HepG2 (cell line): Measurements from ENCODE around the gene OR9A2. TPM values are rescaled to one million over a fixed set of nuclear protein-coding genes. Genes with fewer than 3 reads are reported as not detected.
A peak's percentile ranks its signal among the peaks of the same experiment; 100 is the strongest.

Source experiments
- ATAC-seq: fragments of 200-7000 bp; cut with Tn5 transposase; 3 replicates; pipeline ENCODE4 v1.9.1; 2020; ENCODE audit warnings: mild to moderate bottlenecking, moderate library complexity
- BruUV-seq: library from RNA; stranded (reverse); fragments of 400-500 nt; replicated peaks from 2 replicates; lab custom pipeline; 2021; lab: Mats Ljungman, UMichigan
- CTCF ChIA-PET: fragments of 300-600 bp; formaldehyde crosslinking; extraction: SDS; loops from one replicate; lab custom pipeline; 2021; ENCODE audit warnings: low total read pairs, inconsistent platforms, low intra/inter-chr PET ratio; lab: Yijun Ruan, JAX
- POLR2A ChIA-PET: fragments of 350-600 bp; sonication (Branson Sonifier 250); formaldehyde crosslinking; loops from one replicate; lab custom pipeline; 2020; ENCODE audit warnings: antibody characterized with exemption, inconsistent platforms; lab: Yijun Ruan, JAX
- DNase-seq: peaks from one replicate; pipeline ENCODE4 v3.0.0-alpha.2; 2015; ENCODE audit warnings: low spot score
- FAIRE-seq: peaks from 3 replicates; lab custom pipeline; 2011; peaks lifted over from hg19 to GRCh38; lab: Jason Lieb, UNC
- H2AFZ ChIP-seq: one replicate; pipeline ENCODE4 v1.6.1; 2011; ENCODE audit warnings: low read length, inconsistent platforms
- H3K27ac ChIP-seq: fragments of 300-600 bp; 3 replicates; pipeline ENCODE4 v1.8.0; 2011; ENCODE audit warnings: mixed run types, mild to moderate bottlenecking, mixed read lengths, low read length, inconsistent platforms; ENCODE audit not compliant: insufficient read depth; ENCODE audit errors: extremely low read length
- H3K27me3 ChIP-seq, 2 experiments: fragments of 200-600 bp in 1 of 2; 2 replicates in 1 of 2; 3 replicates in 1 of 2; pipeline versions ENCODE4 v1.6.0 to v1.8.0; 2011; ENCODE audit warnings: low read length in 2 of 2, mild to moderate bottlenecking in 2 of 2, moderate library complexity in 2 of 2, inconsistent platforms in 1 of 2; ENCODE audit not compliant: insufficient read depth in 2 of 2, control insufficient read depth in 1 of 2
- H3K36me3 ChIP-seq, 2 experiments: fragments of 200-600 bp in 1 of 2; replicated peaks in 1 of 2; 2 replicates in 1 of 2; 3 replicates in 1 of 2; pipeline versions ENCODE4 v1.5.1 to v1.8.0; 2011; ENCODE audit warnings: low read length in 2 of 2, inconsistent platforms in 1 of 2; ENCODE audit not compliant: insufficient read depth in 2 of 2, control insufficient read depth in 1 of 2
- H3K4me1 ChIP-seq: 2 replicates; pipeline ENCODE4 v1.5.1; 2012; ENCODE audit warnings: low read length, inconsistent platforms; ENCODE audit not compliant: insufficient read depth
- H3K4me2 ChIP-seq: 2 replicates; pipeline ENCODE4 v1.6.0; 2011; ENCODE audit warnings: low read depth, low read length, inconsistent platforms
- H3K4me3 ChIP-seq, 3 experiments: fragments of 200-600 bp in 1 of 3; sonication (generic), shearing (Covaris generic) in 1 of 3; replicated peaks in 1 of 3; 2 replicates each; pipeline ENCODE4 v1.5.1; 2011 to 2016; ENCODE audit warnings: low read length in 3 of 3, inconsistent platforms in 2 of 3, low read depth in 2 of 3, mild to moderate bottlenecking in 2 of 3, control low read depth in 1 of 3, mixed read lengths in 1 of 3; ENCODE audit not compliant: insufficient read depth in 1 of 3
- H3K79me2 ChIP-seq: one replicate; pipeline ENCODE4 v1.6.1; 2011; ENCODE audit warnings: low read length, inconsistent platforms; ENCODE audit not compliant: insufficient read depth
- H3K9ac ChIP-seq: 2 replicates; pipeline ENCODE4 v1.6.0; 2011; ENCODE audit warnings: mild to moderate bottlenecking, low read depth, low read length, inconsistent platforms; ENCODE audit not compliant: insufficient read depth
- H3K9me3 ChIP-seq: 2 replicates; pipeline ENCODE4 v1.5.1; 2012; ENCODE audit warnings: mild to moderate bottlenecking, low read length
- H4K20me1 ChIP-seq: 2 replicates; pipeline ENCODE4 v1.6.0; 2011; ENCODE audit warnings: inconsistent platforms, mild to moderate bottlenecking, low read length, moderate library complexity; ENCODE audit not compliant: insufficient read depth
- BHLHE40 ChIP-seq: IDR thresholded peaks from 2 replicates; pipeline ENCODE4 v1.6.1; 2011; ENCODE audit warnings: low read length, improper control_type of control experiment
- BRD4 ChIP-seq: sonication (generic); formaldehyde crosslinking; IDR thresholded peaks from 2 replicates; pipeline ENCODE4 v1.4.0; 2020; ENCODE audit warnings: missing genetic modification reagents
- CCAR2 ChIP-seq: fragments of 200-400 bp; formaldehyde crosslinking; optimal IDR thresholded peaks from 2 replicates; pipeline ENCODE3; 2018; ENCODE audit warnings: low read depth, mild to moderate bottlenecking, low read length, moderate library complexity
- FOXA1 ChIP-seq, 2 experiments: fragments of 450-650 bp in 1 of 2; sonication (generic) in 1 of 2; formaldehyde crosslinking in 1 of 2; IDR thresholded peaks; 2 replicates each; pipeline versions ENCODE4 v1.4.0 to v1.6.1; 2016 to 2020; ENCODE audit warnings: missing genetic modification reagents in 1 of 2
- GATA4 ChIP-seq: sonication (generic); IDR thresholded peaks from 2 replicates; pipeline ENCODE4 v1.6.1; 2016; ENCODE audit warnings: antibody characterized with exemption, low read depth, borderline replicate concordance
- HMG20A ChIP-seq: IDR thresholded peaks from 2 replicates; pipeline ENCODE4 v1.6.1; 2016; ENCODE audit warnings: borderline replicate concordance
- HNRNPL ChIP-seq: fragments of 200-400 bp; formaldehyde crosslinking; IDR thresholded peaks from 2 replicates; pipeline ENCODE4 v1.6.1; 2017; ENCODE audit warnings: mild to moderate bottlenecking, low read depth, low read length
- HOXA3 ChIP-seq: sonication (generic); formaldehyde crosslinking; IDR thresholded peaks from 2 replicates; pipeline ENCODE4 v1.5.0; 2020; ENCODE audit warnings: missing genetic modification reagents
- JARID2 ChIP-seq: sonication (generic); formaldehyde crosslinking; IDR thresholded peaks from 2 replicates; pipeline ENCODE4 v1.8.1; 2023; ENCODE audit warnings: missing genetic modification reagents, inconsistent platforms; ENCODE audit not compliant: insufficient replicate concordance
- MAFF ChIP-seq: IDR thresholded peaks from 2 replicates; pipeline ENCODE4 v1.6.1; 2011; ENCODE audit warnings: low read depth, low read length, improper control_type of control experiment
- MAFK ChIP-seq, 2 experiments: IDR thresholded peaks in 1 of 2; conservative IDR thresholded peaks in 1 of 2; 2 replicates each; pipeline ENCODE4 v1.6.1; 2011; ENCODE audit warnings: improper control_type of control experiment in 2 of 2, low read length in 2 of 2
- PAF1 ChIP-seq: IDR thresholded peaks from 2 replicates; pipeline ENCODE4 v1.6.1; 2016; ENCODE audit warnings: missing genetic modification reagents, missing compliant biosample characterization
- SOX5 ChIP-seq: IDR thresholded peaks from 2 replicates; pipeline ENCODE4 v1.6.1; 2016; ENCODE audit warnings: borderline replicate concordance
- YEATS4 ChIP-seq: sonication (generic); formaldehyde crosslinking; IDR thresholded peaks from 2 replicates; pipeline ENCODE4 v1.4.0; 2020; ENCODE audit warnings: missing genetic modification reagents, borderline replicate concordance
- ZBTB3 ChIP-seq: sonication (generic); formaldehyde crosslinking; IDR thresholded peaks from 2 replicates; pipeline ENCODE4 v1.4.0; 2020; ENCODE audit warnings: low read depth, mild to moderate bottlenecking, moderate library complexity, missing genetic modification reagents, borderline replicate concordance
- ZNF256 ChIP-seq: sonication (generic); formaldehyde crosslinking; conservative IDR thresholded peaks from 2 replicates; pipeline ENCODE4 v1.4.0; 2020; ENCODE audit warnings: missing genetic modification reagents
- ZSCAN22 ChIP-seq: sonication (generic); formaldehyde crosslinking; IDR thresholded peaks from 2 replicates; pipeline ENCODE4 v1.4.0; 2020; ENCODE audit warnings: mild to moderate bottlenecking, missing genetic modification reagents
- WGBS: methylation state at CpG from one replicate; pipeline ENCODE4 v1.1.6; 2017; ENCODE audit warnings: low lambda C conversion rate; 5-methylcytosine and 5-hydroxymethylcytosine counted together
- in situ Hi-C: cut with HindIII; loops from 2 replicates; pipeline ENCODE4 v1.10.0; 2017; ENCODE audit warnings: low pct_unique_long_range_greater_than_20kb; ENCODE audit not compliant: extremely low pct_ligation_motif_present
- intact Hi-C: fragments of 100-400 bp; cut with micrococcal nuclease; formaldehyde crosslinking; loops from one replicate; pipeline ENCODE4 v1.10.0; 2022; ENCODE audit not compliant: unreplicated experiment
- polyA plus RNA-seq, 8 experiments: library from polyadenylated mRNA; depleted of rRNA in 3 of 8; stranded (reverse) in 7 of 8; unstranded in 1 of 8; fragments of >200 nt; fragmentation: Illumina TruSeq in 4 of 8; extraction: Trizol in 4 of 8; gene quantifications; 2 replicates each; pipeline versions ENCODE4 v1.2.1 to v1.2.3, GENCODE V29; 2011 to 2016; ENCODE audit warnings: low read depth in 4 of 8, missing spikeins in 1 of 8, mixed read lengths in 1 of 8; ENCODE audit not compliant: insufficient read depth in 1 of 8
- total RNA-seq, 5 experiments: library from RNA; depleted of rRNA; stranded (reverse); fragments of >200 nt; fragmentation: Illumina TruSeq; extraction: Trizol; gene quantifications; 2 replicates each; pipeline ENCODE4 v1.2.3, GENCODE V29; 2016; ENCODE audit warnings: low read depth in 1 of 5
- TF ChIP-seq, protein P1 (sequence below): IDR thresholded peaks from 2 replicates; pipeline ENCODE4 v1.6.1; 2012; ENCODE audit warnings: low read length, improper control_type of control experiment

OR9A2 gene
- total and polyA plus RNA-seq, 2 of the 13 experiments (the other 11 are each of a cell fraction or from before 2014, with no cell fraction given): not detected

DNA sequence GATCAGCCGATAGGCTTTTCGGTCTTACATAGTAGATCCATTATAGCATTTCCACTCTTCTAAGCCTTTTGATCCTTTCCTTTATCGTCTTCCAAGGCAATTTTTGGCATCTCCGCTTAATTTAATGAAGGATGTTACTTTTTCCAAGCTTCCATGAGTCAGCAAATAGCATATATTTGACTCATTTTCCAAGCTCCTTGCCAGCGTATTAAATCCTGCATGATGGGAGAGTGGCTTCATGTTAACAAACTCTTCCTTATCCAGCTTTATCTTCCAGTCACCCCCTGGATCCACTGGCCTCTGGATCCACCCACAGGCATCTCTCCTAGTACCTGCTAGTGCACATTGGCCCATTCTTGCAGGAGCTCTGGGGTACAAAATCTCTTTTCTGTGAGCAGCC, 13.0 kb downstream of the OR9A2 start:
- H4K20me1 ChIP-seq: no peaks in the 10 kb centered on the region
- 67% methylated on average over 5 of the region's 5 CpGs for WGBS
- H3K36me3 ChIP-seq: no peaks in the 10 kb centered on the region
- TF ChIP-seq MAFK (conservative IDR thresholded peaks at IDR 0.05 in 1 of 2, IDR thresholded peaks at IDR 0.05 in 1 of 2; ENCODE audit: low read length in 2 of 2) (peak; percentile 50 to 78; a peak in 3 of 4 replicates), MAFF (0 out of 2 replicates have a peak, but pooled peaks have one; percentile 15), ZNF256 (CRISPR knock-in tag) (no peak)
- TF ChIP-seq, all 625 proteins: peak for 2
- no TSS peak for BruUV-seq
- no peak for ATAC-seq
- Histone ChIP-seq H3K4me2 (no peak overlapping the region), H3K4me1 (no peaks in the 10 kb centered on the region), H3K4me3 (no peak overlapping the region), H3K9ac (no peak overlapping the region), H3K9me3 (no peaks in the 10 kb centered on the region), H3K27me3 (no peaks in the 10 kb centered on the region; a peak in 1 of 5 replicates), H3K27ac (no peak overlapping the region), H2AFZ (no peak overlapping the region), H3K79me2 (no peaks in the 10 kb centered on the region)
- CTCF ChIA-PET: no interaction called here
- DNase-seq: no peak
- in situ Hi-C loops (no loop called here), intact Hi-C loops (no loop called here)
- POLR2A ChIA-PET: no interaction called here
- no peak for FAIRE-seq

DNA sequence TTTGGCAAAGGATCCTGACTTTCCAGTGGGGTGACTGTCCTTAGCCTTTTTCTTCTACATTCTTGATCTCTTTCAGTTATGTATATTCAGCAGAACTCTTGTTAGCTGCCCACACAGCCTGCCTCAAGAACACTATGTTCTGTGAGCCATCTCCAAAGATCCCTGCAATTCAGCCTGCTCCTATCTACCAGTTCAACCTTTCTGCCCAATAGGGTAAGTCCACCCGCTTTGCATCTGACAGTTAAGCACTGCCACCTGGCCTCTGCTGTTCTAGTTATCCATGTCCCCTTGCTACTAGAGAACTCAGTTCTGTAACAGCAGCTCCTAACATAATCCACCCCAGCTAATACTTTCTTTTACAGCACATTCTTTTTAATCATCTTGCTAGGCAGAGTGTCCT, 13.5 kb downstream of the OR9A2 start:
- POLR2A ChIA-PET: no interaction called here
- in situ Hi-C loops (no loop called here), intact Hi-C loops (no loop called here)
- Histone ChIP-seq H3K4me1 (no peaks in the 10 kb centered on the region), H3K36me3 (no peaks in the 10 kb centered on the region), H3K27me3 (no peaks in the 10 kb centered on the region; a peak in 1 of 5 replicates), H3K9me3 (no peaks in the 10 kb centered on the region), H3K4me2 (no peak overlapping the region), H2AFZ (no peak overlapping the region), H3K4me3 (no peak overlapping the region), H3K9ac (no peak overlapping the region), H3K79me2 (no peaks in the 10 kb centered on the region), H4K20me1 (no peaks in the 10 kb centered on the region), H3K27ac (no peak overlapping the region)
- no peak for DNase-seq
- CTCF ChIA-PET: no interaction called here
- TF ChIP-seq JARID2 (CRISPR knock-in tag) (no peak), ZBTB3 (CRISPR knock-in tag) (no peak), PAF1 (CRISPR knock-in tag) (no peak), ZSCAN22 (CRISPR knock-in tag) (no peak), FOXA1 (IDR thresholded peaks at IDR 0.05) (no peak), FOXA1 (CRISPR knock-in tag; IDR thresholded peaks at IDR 0.05) (no peak), HOXA3 (CRISPR knock-in tag) (no peak), CCAR2 (no peak), HNRNPL (no peak), GATA4 (no peak), YEATS4 (CRISPR knock-in tag) (no peak), SOX5 (no peak), BRD4 (no peak), HMG20A (CRISPR knock-in tag) (no peak), BHLHE40 (no peak)
- TF ChIP-seq, protein P1, sequence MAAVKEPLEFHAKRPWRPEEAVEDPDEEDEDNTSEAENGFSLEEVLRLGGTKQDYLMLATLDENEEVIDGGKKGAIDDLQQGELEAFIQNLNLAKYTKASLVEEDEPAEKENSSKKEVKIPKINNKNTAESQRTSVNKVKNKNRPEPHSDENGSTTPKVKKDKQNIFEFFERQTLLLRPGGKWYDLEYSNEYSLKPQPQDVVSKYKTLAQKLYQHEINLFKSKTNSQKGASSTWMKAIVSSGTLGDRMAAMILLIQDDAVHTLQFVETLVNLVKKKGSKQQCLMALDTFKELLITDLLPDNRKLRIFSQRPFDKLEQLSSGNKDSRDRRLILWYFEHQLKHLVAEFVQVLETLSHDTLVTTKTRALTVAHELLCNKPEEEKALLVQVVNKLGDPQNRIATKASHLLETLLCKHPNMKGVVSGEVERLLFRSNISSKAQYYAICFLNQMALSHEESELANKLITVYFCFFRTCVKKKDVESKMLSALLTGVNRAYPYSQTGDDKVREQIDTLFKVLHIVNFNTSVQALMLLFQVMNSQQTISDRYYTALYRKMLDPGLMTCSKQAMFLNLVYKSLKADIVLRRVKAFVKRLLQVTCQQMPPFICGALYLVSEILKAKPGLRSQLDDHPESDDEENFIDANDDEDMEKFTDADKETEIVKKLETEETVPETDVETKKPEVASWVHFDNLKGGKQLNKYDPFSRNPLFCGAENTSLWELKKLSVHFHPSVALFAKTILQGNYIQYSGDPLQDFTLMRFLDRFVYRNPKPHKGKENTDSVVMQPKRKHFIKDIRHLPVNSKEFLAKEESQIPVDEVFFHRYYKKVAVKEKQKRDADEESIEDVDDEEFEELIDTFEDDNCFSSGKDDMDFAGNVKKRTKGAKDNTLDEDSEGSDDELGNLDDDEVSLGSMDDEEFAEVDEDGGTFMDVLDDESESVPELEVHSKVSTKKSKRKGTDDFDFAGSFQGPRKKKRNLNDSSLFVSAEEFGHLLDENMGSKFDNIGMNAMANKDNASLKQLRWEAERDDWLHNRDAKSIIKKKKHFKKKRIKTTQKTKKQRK: no peak
- 43% methylated on average over 1 of the region's 1 CpG for WGBS
- no peak for ATAC-seq
- no TSS peak for BruUV-seq
- no peak for FAIRE-seq
